Medulla oblongata (tissue), 1 donor: ENCODE results near the gene CBX6.
A peak's percentile ranks its signal among the peaks of the same experiment; 100 is the strongest.
"Not testable (repeated sequence)": the region's sequence is repeated elsewhere in the genome, so short reads cannot be mapped to it uniquely, and the experiment has no call there.

ENCODE experiments used
- DNase-seq: peaks from one replicate; pipeline ENCODE4 v3.0.0-alpha.2; 2015; ENCODE audit errors: extremely low spot score

The CBX6 gene

DNA sequence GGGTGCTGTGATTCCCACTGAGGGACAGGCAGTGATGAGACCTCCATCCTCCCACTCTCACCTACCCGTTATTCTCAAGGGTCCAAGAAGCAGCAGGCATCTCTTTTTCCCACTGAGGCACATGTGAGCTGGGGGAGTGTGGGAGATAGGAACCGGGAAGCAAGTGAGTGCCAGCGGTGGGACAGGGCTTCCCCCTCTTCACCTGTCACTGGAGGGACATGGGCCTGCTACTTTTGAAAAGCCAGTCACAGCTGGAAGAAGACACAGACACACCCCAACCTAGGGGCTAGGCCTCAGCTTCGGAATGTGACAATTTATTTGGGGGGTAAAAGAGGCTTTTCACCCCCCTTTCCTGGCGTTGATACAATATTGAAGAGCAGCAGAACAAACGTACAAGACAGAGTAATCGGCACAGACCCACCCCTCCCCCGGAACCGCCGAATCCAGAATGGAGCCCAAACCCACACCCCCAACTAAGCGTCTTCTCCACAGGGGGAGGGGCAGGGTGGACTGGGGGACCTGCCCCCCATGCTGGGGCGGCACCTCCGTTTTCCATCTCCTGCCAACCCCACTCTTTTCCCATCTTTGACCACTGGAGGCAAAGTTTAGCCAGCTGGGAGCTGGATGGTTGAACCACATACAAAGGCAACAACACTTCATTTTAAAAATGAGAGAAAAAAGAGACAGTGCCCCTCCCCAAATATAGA is 10.7 kb downstream of the CBX6 start:
- no peak for DNase-seq

DNA sequence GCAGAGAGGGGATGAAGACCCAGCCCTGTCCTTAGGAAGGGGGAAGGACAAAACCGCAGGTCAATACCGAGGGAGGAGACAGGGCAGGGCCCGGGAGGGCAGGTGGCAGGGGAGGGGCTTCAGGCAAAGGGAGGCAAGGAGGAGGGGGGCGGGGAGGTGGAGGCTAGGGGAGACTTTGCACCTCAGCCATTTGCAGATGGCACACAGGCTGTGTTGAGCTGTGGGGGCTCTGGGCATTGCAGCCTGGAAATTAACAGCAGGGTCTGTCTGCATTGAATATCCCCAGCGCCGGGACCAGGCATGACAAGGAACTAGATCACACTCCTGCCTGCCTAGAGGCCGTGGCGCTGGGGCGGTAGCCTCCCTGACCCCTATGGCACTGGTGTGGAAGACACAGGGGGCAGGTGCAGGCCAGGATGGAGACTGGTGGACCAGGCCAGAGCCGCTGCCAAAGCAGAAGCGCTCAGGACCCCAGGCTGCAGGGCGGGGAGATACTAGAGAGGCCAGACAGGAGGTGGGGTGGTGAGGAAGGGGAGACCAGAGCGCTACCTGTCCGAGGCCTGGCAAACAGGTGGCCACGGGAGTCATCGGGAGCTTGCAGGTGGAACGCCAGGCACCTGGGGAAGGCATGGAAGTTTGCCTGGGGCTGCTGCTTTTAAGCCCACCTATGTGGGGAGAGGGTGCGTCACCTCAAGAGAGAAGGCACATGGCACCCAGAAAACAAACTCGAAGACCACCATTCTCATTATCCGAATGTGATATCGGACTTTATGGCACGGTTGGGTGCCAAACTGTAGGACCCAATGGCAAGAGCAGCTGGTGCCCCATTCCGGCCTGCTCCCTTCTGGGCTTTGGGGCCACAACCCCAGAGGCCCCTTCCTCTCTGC is 11.5 kb downstream of the CBX6 start:
- DNase-seq: no peak

DNA sequence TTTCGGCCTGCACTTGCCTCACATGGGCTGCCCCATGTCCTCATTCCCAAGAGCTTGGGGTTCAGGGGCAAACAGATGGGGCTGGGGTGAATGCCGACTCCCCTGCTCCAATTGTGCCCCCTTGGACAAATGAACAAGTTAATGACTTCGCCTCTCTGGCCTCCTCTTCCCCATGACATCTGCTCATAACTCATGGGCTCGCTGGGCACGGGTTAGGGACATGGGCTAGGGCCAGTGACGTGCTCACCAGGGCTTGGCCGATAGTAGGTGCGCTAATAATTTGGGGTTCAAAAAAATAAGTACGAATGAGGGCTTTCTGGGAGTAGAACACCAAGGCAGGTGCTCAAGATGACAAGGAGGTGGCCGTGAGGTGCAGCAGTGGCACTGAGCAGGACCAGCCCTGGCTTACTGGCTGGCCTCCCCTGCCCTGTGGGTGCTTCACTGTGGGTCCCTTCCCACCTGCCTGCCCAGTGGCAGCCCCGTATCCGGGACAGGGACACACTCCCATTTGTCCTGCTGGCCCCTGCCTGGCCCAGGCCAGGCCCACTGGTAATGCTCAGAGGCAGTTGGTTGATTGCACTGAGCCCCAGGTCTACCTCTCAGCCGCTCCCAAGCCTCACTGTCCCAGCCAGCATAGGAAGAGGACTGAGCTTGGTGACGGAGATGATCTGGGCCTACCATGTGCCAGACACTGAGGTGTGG is 12.3 kb downstream of the CBX6 start:
- no peak for DNase-seq

DNA sequence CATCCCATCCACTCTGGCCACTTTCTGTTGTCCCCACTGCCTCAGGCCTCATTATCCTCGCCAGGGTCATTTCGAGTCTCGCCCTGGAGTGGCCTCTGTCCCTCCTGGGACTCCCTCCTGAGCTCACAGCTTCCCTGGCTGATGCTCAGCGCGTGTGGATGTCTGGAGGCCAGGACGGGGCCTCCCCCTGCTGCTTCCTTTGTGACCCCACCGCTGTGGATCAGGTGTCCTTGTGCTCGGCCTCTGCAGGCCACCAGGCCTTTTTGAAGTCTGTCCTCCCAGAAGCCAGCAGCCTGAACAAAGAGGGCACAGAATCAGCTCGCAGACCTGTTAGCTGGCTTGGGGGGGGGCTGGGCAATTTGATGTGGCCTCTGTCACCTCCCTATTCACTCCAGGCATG is 13.5 kb downstream of the CBX6 start:
- no peak for DNase-seq

DNA sequence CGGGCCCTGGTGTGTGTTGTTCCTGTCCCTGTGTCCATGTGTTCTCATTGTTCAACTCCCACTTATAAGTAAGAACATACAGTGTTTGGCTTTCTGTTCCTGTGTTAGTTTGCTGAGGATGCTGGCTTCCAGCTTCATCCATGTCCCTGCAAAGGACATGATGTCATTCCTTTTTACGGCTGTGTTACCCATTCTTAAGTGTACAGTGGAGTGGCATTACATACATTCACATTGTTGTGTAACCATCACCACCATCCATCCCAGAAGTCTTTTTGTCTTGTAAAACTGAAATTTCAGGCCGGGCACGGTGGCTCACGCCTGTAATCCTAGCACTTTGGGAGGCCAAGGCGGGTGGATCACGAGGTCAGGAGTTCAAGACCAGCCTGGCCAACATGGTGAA is 17.5 kb downstream of the CBX6 start:
- not testable (repeated sequence) for DNase-seq

DNA sequence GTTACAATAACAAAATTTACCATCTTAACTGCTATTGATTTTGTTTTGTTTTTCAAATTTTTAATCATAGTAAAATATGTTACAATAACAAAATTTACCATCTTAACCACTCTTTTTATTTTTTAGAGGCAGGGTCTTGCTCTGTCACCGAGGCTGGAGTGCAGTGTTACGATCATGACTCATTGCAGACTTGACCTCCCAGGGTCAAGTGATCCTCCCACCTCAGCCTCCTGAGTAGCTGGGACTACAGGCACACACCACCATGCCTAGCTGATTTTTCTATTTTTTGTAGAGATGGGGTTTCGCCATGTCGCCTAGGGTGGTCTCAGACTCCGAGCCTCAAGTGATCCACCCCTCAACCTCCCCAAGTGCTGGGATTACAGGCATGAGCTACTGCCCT is 18.1 kb downstream of the CBX6 start:
- DNase-seq: not testable (repeated sequence)

DNA sequence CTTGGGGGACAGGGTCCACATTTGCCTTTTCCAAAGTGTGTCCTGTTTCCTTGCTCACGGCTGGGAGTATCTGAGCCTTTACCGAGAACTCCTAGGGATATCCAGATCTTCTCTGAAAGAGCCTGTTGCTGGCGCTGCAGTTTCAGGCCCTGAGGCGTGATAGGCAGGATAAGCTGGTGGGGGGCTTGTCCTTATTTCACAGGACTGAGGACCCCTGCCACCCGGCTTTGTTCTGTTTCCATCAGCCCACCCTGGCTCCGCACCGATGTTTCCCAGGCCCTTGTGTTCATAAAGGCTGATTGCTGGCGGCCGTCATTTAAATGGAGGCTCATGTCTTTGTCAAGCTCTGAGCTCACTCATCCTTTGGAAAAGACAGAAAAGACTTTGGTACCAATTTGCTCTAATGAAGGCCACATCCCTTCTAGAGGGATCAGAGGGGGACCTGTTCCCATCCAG is 18.8 kb downstream of the CBX6 start:
- DNase-seq: no peak

DNA sequence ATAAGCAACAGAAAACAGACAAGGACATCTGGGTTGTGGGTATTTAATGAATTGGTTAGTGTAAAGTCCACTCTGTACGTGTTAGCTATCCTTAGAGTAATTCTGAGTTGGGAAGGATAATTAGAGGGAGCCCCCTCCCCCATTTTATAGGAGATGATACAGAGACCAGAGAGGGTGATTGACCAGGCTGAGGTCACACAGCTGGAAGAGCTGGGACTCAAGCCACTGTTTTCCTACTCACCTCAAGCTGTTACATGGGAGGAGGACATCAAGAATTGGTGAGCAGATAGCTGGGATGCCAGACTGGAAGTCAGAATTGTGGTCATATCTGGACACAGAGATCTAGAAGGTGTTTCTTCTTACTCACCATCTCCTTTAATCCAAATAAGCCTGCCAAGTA is 19.5 kb downstream of the CBX6 start:
- DNase-seq: no peak

DNA sequence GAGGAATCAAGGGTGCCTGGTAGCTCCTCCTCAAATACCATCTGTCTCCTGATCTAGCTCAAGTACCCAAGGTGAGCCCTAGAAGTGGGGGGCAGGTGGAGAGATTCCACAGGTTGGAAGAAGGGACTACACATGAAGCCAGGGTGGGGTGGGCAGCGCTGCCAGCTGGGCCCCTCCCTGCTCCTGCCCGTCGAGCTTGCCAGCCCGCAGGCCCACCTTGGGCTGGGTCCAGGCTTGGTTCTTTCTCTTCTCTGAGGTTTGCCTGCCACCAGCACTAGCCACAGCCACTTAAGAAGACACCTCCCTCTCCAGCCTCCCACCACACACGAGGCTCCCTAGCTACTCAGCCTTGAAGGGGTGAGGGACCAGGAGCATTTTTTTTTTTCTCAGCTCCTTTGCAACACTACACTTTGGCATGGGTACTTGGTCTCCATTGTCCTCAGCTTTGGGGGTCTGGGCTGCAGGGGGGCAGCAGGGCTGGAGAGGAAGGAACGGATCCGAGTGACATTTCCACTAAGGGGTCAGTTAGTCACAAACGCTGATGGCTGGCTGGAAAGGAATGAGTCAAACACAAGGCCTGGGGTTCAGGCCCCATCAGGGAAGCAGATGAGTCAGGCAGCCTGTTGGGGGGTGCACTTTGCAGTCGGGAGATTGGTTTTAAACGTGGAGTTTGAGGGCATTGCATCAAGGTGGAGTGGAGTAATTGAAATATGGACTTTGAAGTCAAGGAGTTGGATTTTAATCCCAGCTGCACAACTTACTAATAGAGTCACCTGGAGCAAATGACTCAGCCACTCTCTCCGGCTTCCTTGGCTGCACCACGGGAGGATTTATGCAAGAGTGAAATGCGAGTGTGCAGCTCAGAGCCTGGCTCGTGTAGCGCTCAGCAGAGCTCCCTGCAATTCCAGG is 20.8 kb downstream of the CBX6 start:
- DNase-seq: no peak

DNA sequence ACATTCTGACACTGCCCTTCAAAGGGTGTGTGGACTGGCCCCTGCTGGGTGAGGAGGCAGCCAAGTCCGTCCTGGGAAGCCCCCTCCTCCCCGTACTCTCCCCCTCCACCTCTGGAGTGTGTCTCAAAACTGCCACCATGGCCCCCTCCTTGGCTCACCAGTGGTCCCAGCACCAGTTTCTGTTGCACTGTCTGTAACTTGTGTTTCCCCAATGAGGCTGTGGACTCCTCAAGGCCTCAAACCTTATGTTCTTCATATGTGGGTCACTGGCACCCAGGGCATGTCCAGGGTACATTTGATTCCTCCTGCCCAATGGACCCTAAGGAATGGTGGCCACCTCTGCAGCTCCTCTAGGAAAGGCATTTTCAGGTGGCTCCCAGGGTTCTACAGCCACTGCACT is 21.6 kb downstream of the CBX6 start:
- no peak for DNase-seq

DNA sequence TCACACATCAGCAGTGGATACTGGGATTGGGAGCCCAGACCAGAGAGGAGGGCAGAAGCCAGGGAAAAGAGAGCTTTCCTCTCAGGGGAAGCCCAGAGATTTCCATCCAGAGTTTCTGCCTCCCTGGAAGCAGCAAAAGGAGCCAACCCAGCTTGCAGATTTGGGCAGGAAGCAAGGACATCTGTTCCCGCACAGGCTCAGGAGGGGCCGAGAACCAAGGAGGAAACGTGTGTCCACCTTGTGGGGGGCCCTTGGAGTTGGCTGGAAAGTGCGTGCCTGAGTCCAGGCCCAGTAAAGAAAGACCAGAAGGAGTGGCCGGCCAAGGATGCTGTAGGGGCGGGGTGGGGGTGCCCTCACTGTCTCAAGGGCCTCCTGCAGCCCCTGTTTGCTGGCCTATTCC is 22.2 kb downstream of the CBX6 start:
- no peak for DNase-seq

DNA sequence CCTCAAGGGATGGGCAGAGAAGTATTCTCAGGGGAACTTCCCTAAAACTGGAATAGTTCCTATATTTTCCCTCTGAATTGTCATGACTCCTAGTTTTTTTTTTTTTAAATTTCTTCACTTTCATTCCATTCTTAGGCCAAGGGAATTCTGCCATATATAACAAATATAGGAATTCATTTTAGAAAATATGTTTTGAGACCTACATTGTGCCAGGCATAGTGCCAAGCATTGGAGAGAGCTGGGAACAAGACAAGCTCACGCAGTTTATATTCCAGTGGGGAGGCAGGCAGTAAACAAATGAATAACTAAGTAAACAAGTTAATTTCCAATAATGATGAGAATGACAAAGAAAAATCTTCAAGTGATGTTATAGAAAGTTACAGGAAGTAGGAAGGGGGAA is 25.6 kb downstream of the CBX6 start:
- DNase-seq: no peak

DNA sequence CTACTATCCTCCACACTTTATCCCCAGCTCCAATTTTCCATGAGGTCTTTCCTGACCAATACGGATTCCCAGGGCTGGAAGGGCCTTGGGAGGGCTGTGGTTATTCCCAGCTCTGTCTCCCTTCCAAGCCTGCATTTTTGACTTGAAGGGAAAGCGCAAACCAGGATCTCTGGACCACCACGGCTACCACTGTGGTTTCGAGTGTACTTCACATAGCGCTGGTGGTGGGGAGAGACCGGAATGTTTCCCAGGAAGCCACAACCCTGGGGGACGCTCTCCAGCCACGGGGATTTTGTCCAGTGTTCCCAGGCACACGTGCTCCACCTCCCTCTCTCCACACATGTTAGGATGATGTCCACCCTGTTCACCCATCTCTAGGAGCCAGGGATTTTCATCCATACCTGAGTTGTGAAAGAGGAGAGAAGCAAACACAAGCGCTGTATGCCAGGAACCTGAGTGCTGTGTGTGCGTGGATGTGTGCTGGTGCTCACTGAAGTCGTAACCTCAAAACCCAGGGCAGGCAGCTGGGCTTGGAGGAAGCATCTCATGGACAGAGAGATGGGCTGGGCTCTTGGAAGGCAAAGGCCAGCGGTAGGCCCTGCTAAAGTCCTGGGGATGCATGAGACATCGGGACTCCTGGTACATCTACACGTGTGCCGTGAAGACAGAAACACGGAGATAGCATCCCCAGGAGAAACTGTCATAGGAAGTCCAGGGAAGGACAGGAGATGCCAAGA is 26.8 kb downstream of the CBX6 start:
- DNase-seq: no peak

DNA sequence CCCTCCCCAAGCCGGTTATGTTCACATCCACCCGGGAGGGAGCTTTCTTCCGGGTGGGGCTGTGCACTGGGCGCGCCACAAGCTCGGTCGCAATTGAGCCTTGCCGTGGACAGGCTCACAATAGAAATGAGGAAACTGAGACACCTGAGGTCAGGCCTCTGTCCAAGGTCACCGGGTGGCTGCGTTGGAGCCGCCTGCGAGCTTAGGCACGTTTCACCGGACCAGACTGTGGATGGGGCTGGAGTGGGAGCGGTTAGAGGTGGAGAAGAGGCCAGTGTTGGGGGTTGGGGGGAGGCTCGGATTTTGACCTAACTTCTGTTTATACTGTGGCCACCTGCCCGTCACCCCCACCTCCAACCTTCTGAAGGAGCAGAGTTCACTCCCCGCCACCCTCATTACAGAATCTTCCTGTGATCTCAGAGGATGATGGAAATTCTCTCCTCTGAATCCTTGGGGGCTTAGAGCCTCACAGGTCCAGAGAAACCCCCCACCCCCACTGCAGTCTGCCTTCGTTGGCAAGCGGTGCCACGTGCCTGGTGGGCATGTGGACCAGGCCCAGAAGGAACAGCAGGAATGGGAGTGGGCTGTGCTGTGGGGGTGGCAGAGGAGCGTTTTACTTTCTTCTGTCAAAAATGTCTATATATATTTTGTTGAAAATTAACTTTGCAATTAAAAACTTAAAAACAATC is 27.6 kb downstream of the CBX6 start:
- DNase-seq: no peak

DNA sequence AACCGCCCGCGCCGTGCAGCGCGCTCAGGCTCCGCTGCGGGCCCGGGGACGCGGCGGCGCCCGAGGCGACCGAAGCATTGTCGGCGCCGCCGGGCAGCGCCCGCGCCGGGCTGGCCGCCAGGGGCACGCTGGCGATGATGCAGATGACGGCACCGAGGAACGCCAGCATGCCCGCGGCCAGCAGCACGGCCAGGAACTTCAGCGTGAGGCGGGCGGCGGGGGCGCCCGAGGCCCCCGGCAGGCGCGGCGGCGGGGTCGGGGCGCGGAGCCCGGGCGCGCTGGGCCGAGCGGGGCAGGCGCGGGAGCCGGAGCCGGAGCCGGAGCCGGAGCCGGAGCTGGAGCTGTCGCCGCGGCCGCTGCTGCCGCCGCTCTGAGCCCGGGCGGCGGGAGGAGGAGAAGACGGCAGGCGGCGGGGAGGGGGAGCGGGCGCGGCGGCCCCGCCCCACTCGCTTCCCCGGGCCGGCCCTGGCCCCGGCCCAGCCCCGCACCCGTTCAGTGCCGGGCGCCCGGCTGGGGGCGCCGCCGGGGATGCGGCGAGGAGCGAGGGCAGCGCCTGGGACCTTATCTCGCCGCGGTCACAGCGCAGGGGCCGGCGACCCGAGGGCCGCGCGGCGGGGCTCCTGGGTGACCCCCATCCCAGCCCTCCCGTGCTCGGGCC is 28.2 kb downstream of the CBX6 start, which contains the start of gene NPTXR:
TSS of gene NPTXR (minus strand) at position 372 of the 658 bp plus-strand sequence.
- peak; percentile 51 for DNase-seq

DNA sequence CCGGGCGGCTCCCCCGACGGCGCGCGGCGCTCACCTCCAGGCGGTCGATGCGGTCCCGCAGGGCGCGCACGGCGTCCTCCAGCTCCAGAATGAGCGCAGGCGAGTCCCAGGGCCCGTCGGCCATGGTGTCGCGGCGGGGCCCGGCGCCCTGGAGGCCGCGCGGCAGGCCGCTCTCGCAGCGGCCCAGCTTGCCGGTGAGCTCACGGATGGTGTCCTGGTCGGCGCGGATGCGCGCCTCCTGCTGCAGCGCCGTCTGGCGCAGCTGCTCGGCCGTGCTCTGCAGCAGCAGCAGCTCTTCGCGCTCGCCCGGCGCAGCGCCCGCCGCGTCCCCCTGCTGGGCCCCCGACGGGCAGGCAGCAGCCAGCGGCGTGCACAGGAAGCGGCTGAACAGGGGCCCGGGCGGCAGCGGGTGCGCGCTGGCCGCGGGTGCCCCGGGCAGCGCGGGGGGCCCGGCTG is 28.8 kb downstream of the CBX6 start:
- DNase-seq: peak; percentile 34

DNA sequence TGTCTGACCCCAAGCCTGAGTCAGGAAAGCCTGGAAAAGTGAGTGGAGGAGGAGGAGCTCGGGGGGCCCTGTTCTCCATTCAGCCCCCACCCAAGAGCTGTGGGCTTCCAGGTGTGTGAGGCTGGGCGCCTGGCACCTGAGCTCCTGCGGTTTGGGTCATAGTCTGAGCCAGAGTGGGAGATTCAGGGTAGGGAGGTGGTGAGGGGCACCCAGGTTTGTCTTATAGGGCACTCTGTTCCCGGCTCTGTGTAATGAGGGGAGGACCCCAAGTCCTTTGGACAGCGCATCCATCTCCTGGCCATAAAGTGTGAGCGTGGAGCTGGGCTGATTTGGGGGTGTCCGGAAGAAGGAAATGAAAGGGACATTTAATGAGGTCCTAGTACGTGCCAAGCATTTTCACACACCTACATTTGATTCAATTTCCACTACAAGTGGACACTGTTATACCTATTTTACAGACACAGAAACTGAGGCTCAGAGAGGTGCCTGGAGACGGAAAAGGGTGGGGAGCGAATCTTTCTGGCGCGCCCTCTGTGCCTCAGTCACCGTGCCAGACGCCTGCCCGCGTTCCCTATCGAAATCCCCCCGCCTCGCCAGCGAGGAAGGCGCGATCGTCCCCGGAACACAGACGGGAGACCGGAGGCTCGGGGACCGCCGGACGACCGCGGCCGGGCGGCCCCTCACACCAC is 29.4 kb downstream of the CBX6 start:
- no peak for DNase-seq

DNA sequence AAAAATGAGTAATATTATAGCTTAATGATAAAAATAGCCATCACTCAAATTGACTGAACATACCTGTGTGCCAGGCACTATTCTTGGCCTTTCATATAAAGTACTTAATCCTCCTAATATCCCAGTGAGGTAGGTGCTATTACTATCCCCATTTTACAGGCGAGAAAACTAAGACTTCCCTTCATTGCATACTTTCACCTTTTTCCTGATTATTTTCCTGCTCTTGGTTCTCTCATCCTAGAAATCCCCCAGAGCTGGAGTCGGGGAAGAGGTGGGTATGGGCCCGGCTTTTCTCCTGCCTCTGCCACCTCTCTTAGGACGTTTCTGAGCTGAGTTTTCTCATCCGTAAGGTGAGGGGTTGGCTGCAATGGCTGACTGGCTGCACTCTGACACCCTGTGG is 30.4 kb downstream of the CBX6 start:
- DNase-seq: no peak

DNA sequence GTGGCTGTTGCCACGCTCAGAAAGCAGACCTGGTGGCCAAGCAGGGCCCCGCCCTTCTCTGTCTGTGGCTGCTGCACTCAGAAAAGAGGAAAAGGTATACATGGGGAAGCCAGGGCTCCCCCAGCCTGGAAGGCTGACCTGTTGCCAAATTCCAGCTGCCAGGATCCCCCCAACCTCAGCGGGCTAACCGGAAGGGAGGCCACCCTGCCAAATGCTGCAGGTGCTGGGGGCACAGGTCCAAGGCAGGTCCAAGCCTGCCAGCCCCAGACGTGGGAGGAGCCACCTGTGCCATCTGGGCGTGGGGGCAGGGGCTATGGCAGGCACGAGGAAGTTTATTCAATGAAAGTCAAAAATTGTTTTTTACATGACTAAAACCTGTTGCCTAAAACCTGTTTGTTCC is 30.8 kb downstream of the CBX6 start:
- no peak for DNase-seq
